A673 (cell line): Measurements from ENCODE around the gene FADS3.

Experiments
- CTCF ChIP-seq: fragments of 300-800, 200-600 bp; sonication (generic); conservative IDR thresholded peaks from 2 replicates; pipeline ENCODE4 v1.5.1; 2017; ENCODE audit warnings: low read depth, mild to moderate bottlenecking, antibody characterized with exemption, low read length, moderate library complexity, mixed read lengths
- EZH2 ChIP-seq: fragments of 200-600 bp; sonication (generic); IDR thresholded peaks from 2 replicates; pipeline ENCODE4 v1.6.1; 2017; ENCODE audit warnings: borderline replicate concordance, low read depth, mild to moderate bottlenecking, mixed read lengths, antibody characterized with exemption, low read length; ENCODE audit not compliant: poor library complexity, severe bottlenecking

- no peak for TF ChIP-seq CTCF
- TF ChIP-seq EZH2: no peak
Measured at GRCh38 chr11:61832207-61832606, 59.1 kb downstream of the FADS3 start.
